ENCODE data around the gene TMEM62. TPM values are rescaled to one million over a fixed set of nuclear protein-coding genes. Genes with fewer than 3 reads are reported as not detected.

Gene TMEM62
- polyA plus RNA-seq, 1 experiment: 4.2 TPM

DNA sequence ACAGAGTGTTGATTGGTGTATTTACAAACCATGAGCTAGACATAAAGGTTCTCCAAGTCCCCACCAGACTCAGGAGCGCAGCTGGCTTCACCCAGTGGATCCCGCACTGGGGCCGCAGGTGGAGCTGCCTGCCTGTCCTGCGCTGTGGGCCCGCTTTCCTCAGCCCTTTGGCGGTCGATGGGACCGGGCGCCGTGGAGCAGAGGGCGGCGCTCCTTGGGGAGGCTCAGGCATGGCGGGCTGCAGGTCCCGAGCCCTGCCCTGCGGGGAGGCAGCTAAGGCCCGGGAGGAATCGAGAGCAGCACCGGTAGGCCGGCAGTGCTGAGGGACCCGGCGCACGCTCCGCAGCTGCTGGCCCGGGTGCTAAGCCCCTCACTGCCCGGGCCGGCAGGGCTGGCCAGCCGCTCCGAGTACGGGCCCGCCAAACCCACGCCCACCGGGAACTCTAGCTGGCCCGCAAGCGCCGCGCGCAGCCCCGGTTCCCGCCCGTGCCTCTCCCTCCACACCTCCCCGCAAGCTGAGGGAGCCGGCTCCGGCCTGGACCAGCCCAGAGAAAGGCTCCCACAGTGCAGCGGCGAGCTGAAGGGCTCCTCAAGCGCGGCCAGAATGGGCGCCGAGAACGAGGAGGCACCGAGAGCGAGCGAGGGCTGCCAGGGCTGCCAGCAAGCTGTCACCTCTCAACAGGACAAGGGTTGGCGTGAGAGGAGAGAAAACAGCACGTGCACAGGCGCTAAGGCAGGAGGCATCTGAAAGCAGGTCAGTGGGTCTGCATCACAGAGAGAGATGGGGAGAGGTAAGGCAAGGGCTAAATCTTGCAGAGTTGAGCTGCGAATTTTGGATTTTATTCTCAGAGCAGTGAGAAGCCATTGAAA, 93.3 kb downstream of the TMEM62 start:
- POLR2A ChIA-PET: no interaction called here
- CTCF ChIA-PET: interaction anchor here (1.0 to 3.5 kb wide), 14 partner anchors 8 to 58 kb away, joined by 3 to 127 read pairs (median 8); partner anchors contain the start of gene TGM5

DNA sequence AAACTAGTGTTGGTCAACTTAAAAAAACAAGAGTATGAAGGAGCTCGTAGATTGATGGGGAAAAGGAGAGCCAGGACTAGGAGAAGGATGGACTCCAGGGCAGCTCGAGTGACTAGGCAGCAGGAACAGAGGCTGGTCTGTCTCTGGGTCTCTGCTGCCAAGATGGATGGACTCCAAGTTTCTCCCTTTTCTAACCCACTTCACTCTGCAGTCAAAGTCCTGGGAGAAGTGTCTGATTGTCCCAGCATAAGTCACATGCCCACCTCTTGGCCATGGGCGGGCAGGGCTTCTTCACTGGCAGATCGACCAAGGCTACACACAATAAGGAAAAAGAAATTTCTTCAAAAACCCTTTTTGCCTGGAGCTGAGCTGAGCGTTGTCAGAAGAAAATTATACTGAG, 96.6 kb downstream of the TMEM62 start:
- Histone ChIP-seq H3K4me3 (ENCODE audit: low read depth, low read length) (no peak overlapping the region), H3K27me3 (ENCODE audit: control insufficient read depth, insufficient read depth, low read length) (peaks cover 8% of the 10 kb centered on the region), H3K36me3 (ENCODE audit: control insufficient read depth, insufficient read depth, low read length) (no peaks in the 10 kb centered on the region)
- ChIA-PET POLR2A (no interaction called here), CTCF (interaction anchor here (2.3 to 3.8 kb wide), 3 partner anchors 12 to 56 kb away, joined by 11 to 28 read pairs (median 11); no protein-coding TSS in a partner anchor)
- no peak for DNase-seq (ENCODE audit: low read depth)
- TF ChIP-seq, protein P1, sequence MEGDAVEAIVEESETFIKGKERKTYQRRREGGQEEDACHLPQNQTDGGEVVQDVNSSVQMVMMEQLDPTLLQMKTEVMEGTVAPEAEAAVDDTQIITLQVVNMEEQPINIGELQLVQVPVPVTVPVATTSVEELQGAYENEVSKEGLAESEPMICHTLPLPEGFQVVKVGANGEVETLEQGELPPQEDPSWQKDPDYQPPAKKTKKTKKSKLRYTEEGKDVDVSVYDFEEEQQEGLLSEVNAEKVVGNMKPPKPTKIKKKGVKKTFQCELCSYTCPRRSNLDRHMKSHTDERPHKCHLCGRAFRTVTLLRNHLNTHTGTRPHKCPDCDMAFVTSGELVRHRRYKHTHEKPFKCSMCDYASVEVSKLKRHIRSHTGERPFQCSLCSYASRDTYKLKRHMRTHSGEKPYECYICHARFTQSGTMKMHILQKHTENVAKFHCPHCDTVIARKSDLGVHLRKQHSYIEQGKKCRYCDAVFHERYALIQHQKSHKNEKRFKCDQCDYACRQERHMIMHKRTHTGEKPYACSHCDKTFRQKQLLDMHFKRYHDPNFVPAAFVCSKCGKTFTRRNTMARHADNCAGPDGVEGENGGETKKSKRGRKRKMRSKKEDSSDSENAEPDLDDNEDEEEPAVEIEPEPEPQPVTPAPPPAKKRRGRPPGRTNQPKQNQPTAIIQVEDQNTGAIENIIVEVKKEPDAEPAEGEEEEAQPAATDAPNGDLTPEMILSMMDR (IDR thresholded peaks at IDR 0.05; ENCODE audit: insufficient read depth, low read depth, low read length): no peak

More for the DNA sequence above, 93.3 kb downstream of the TMEM62 start:
- Histone ChIP-seq H3K36me3 (ENCODE audit: control insufficient read depth, insufficient read depth, low read length) (no peaks in the 10 kb centered on the region), H3K4me3 (ENCODE audit: low read depth, low read length) (no peak overlapping the region), H3K27me3 (ENCODE audit: control insufficient read depth, insufficient read depth, low read length) (peaks cover 8% of the 10 kb centered on the region)
- TF ChIP-seq, protein P1 (IDR thresholded peaks at IDR 0.05; ENCODE audit: insufficient read depth, low read depth, low read length): no peak
- DNase-seq (ENCODE audit: low read depth): no peak

DNA sequence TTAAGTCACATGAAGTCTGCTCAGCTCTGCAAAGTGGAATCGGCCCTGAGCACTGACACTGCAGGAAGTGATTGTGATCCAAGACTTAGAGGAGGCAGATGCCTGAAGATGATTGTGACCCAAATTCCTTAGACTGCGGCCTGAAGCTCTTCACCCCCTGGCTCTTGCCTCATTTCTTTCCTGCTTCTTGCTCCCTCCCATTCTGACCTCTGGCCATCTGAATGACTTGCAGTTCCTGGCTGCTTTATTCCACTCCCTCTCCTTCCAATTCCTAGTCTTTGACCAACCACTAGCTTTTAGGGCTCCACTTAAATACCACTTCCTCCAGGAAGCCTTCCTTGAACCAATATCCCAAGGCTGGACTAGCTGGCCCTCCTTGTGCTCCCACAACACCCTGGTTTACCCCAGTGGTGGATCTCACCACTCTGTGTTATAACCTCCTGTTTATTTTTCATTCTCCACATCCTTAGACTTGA, 97.3 kb downstream of the TMEM62 start:
- DNase-seq (ENCODE audit: low read depth): no peak
- no peaks in the 10 kb centered on the region for H3K36me3 ChIP-seq (ENCODE audit: control insufficient read depth, insufficient read depth, low read length)
- peaks cover 11% of the 10 kb centered on the region for H3K27me3 ChIP-seq (ENCODE audit: control insufficient read depth, insufficient read depth, low read length)
- TF ChIP-seq, protein P1 (IDR thresholded peaks at IDR 0.05; ENCODE audit: insufficient read depth, low read depth, low read length): no peak
- ChIA-PET CTCF (interaction anchor here (1.0 to 3.8 kb wide), 5 partner anchors 11 to 55 kb away, joined by 3 to 28 read pairs (median 7); partner anchors contain the start of gene TGM5), POLR2A (no interaction called here)
- no peak overlapping the region for H3K4me3 ChIP-seq (ENCODE audit: low read depth, low read length)

DNA sequence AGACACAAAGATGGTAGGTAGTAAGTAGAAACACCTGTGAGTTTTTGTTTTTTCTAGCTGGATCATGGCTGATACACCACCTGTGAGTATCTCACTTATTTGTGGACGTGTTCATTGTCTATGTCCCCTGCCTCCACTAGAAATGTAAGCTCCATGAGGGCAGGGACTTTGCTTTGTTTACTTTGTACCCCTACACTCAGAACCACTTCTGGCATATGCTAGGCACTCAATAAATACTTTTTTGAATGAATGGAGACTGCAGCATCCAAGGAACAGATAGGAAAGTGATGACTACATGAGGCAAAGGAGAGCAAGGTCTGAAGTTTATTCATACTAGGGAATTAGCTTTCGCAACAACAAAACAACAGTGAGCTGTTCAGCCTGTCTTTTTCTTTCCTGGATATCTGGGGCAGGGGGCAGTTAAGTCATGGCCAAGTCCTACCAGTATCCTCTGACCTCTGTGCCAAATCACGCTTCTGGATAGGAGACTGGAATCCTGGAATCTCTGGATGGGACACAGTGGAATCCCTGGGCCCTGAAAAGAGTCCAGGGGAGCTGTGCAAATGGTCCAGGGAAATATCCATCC, 99.0 kb downstream of the TMEM62 start:
- ChIA-PET POLR2A (no interaction called here), CTCF (interaction anchor here (0.7 to 2.2 kb wide), 6 partner anchors 8 to 53 kb away, joined by 3 to 10 read pairs (median 3); partner anchors contain the start of gene TGM5)
- TF ChIP-seq, protein P1 (IDR thresholded peaks at IDR 0.05; ENCODE audit: insufficient read depth, low read depth, low read length): no peak
- Histone ChIP-seq H3K27me3 (ENCODE audit: control insufficient read depth, insufficient read depth, low read length) (peaks cover 11% of the 10 kb centered on the region), H3K4me3 (ENCODE audit: low read depth, low read length) (no peak overlapping the region), H3K36me3 (ENCODE audit: control insufficient read depth, insufficient read depth, low read length) (no peaks in the 10 kb centered on the region)
- no peak for DNase-seq (ENCODE audit: low read depth)

Small RNA genes lying within 50 kb of the gene (small RNA-seq; reads per million reads assigned to genes)
- not detected for gene AC068724.2 (ENCODE audit: insufficient read length, low read depth, low replicate concordance)

Other genes with a start within 250 kb of the TMEM62 start
- gene TTBK2, start 212.8 kb upstream of the TMEM62 start, polyA plus RNA-seq (2011; rRNA removed): 3.3 and 5.8 TPM in 2 replicates
- gene UBR1, start 27.5 kb upstream of the TMEM62 start, polyA plus RNA-seq (2011; rRNA removed): 6.5 and 18.2 TPM in 2 replicates
- gene CCNDBP1, start 51.8 kb downstream of the TMEM62 start, polyA plus RNA-seq (2011; rRNA removed): 76.5 and 86.5 TPM in 2 replicates
- not detected in 2 replicates for gene EPB42, start 87.4 kb downstream of the TMEM62 start, polyA plus RNA-seq (2011; rRNA removed)
- not detected in 2 replicates for gene TGM5, start 133.3 kb downstream of the TMEM62 start, polyA plus RNA-seq (2011; rRNA removed)
- not detected in 2 replicates for gene TGM7, start 168.7 kb downstream of the TMEM62 start, polyA plus RNA-seq (2011; rRNA removed)
- 8.7 and 10.7 TPM in 2 replicates for gene LCMT2, start 197.0 kb downstream of the TMEM62 start, polyA plus RNA-seq (2011; rRNA removed)
- 6.4 TPM in 2 replicates for gene ZSCAN29, start 237.5 kb downstream of the TMEM62 start, polyA plus RNA-seq (2011; rRNA removed)
- gene TUBGCP4, start 237.5 kb downstream of the TMEM62 start, polyA plus RNA-seq (2011; rRNA removed): 10.2 and 10.3 TPM in 2 replicates